NCI-H1105 (cell line): ENCODE measurements around the gene PTPRN2.
"Not testable (repeated sequence)": the region's sequence is repeated elsewhere in the genome, so short reads cannot be mapped to it uniquely, and the experiment has no call there.

Source experiments
- DNase-seq: peaks from one replicate; lab custom pipeline; 2025; lab: John Stamatoyannopoulos, UW

The PTPRN2 gene

DNA sequence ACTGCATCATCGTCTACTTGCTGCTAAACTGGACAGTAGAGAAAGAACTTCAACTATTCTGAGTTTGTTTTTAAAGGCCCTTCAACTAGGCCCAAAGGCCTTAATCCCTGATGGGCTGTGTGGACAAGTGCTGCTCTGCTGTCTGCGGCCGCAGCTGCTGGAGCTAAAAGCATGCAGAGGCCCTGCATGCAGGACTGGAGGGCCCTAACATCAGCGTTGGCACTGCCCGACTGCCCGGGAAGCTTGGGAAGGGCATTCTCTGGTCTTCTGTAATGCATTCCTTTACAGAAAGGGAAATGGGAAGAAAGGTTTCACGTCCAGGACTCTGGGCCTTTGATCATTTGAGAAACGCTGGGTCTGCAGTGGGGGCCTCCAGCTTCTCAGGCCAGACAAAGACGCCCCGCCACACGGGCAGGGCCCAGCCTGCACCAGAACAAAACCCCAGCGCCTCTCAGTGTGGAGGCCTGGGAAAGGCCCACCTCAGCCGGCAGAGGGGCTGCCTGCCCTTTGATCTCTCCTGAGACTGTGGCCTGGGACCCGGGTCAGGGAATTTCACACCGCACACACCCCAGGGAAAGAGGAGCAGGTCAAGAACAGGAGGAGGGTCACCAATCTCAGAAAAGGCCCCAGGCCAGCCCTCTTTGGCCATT lies 1021.5 kb downstream of the PTPRN2 start:
- DNase-seq = no peak

GRCh38 chr7:157565201-157565626 lies 1022.4 kb downstream of the PTPRN2 start:
- no peak for DNase-seq

GRCh38 chr7:157564517-157565177 lies 1023.0 kb downstream of the PTPRN2 start:
- DNase-seq = no peak

GRCh38 chr7:157563467-157564135 lies 1024.0 kb downstream of the PTPRN2 start:
- DNase-seq = not testable (repeated sequence)

DNA sequence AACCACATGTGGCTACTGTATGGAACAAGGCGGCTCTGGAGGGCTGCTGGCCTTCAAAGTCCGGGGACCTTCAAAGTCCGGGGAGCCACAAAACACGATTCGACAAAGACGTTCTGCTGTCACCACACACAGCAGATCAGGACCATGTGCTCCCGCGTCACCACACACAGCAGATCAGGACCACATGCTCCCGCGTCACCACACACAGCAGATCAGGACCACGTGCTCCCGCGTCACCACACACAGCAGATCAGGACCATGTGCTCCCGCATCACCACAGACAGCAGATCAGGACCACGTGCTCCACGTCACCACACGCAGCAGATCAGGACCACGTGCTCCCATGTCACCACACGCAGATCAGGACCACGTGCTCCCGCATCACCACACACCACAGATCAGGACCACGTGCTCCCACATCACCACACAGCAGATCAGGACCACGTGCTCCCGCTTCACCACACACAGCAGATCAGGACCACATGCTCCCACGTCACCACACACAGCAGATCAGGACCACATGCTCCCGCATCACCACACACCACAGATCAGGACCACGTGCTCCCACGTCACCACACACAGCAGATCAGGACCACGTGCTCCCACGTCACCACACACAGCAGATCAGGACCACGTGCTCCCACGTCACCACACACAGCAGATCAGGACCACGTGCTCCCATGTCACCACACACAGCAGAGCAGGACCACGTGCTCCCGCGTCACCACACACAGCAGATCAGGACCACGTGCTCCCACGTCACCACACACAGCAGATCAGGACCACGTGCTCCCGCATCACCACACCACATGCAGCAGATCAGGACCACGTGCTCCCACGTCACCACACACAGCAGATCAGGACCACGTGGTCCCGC lies 1024.9 kb downstream of the PTPRN2 start:
- not testable (repeated sequence) for DNase-seq

- no peak for DNase-seq
Observed at GRCh38 chr7:157561816-157562410, 1025.7 kb downstream of the PTPRN2 start.

DNA sequence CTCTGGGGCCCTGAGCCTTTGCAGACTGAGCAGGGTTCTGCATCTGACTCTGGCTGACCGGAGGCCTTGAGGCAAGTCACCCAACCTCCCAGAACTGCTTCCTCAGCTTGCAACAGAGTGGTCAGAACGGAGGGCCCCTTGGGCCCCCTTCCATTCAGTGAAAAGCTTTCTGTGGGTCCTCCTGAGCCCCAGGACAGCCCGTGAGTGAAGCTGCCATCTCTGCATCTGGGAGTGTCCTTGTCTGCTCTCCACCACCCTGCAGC lies 1026.2 kb downstream of the PTPRN2 start:
- no peak for DNase-seq

GRCh38 chr7:157560710-157561522 lies 1026.7 kb downstream of the PTPRN2 start:
- DNase-seq = no peak

DNA sequence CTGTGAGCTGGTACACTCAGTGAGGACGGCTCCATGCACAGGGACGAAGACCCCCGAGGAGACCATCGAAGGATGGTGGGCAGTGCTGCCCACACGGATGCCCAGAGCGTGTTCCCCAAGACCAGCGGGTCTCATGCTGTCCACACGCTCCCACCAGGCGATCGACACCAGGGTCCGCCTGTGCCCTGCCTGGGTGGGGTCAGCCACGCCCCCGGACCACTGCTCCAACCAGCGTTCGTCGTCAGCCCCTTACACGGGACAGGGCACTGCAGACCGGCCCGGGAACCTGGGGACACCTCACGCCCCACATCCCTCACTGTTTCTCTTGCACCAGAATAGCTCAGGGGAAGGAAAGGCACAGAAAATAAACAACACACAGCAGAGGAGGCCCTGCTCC lies 1027.4 kb downstream of the PTPRN2 start:
- no peak for DNase-seq

GRCh38 chr7:157559596-157560257 lies 1027.9 kb downstream of the PTPRN2 start:
- no peak for DNase-seq

DNA sequence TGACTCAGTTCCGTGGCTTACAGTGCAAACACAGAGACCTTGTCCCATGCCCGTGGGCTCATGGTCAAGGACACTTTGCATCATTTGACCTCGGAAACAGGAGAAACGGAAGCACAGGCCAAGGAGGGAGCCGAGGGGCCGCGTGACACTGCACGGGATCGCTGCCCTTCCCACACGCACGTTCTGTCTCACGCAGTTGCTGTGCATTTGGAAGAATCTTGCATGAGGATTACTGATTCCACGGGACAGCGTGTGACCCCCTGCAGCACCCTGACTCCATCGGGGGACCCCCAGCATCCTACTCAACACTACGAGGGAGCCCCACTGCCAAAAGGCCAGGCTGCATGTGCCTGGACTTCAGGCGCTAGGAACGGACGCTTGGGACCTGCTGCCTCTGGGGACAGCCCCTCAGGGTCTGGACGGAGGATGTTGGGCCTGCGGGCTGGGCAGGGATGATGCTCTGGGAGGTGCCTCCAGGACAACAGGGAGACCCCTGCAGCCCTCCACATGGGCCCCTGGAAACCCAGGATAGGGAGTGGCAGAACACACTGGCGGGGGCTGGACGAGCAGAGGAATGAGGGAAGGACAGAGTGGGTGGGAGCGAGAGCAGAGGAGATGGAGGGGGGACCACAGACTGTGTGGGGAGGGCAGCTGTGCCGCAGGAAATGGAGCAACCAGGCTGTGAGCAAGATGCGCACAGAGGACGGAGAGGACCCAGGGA lies 1028.6 kb downstream of the PTPRN2 start:
- no peak for DNase-seq

- no peak for DNase-seq
Observed at GRCh38 chr7:157558516-157558874, 1029.1 kb downstream of the PTPRN2 start.

DNA sequence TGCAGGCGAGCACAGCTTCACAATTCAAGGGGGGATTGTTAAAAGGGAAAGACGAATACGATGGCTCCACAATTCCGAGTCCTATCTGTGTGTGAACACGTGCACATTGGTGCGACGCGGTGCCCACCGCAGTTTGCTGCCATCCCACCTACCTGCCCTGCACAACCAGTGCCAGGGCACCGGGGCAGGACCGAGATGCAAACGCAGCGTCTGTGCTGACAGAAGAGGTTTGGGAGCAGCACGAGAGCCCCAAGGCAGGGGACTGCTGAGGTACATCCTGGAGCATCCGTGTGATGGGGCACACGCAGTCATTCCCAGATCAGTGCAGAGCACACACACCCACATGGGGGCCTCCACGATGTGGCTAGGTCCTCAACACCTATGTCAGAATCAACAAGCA lies 1029.6 kb downstream of the PTPRN2 start:
- no peak for DNase-seq

DNA sequence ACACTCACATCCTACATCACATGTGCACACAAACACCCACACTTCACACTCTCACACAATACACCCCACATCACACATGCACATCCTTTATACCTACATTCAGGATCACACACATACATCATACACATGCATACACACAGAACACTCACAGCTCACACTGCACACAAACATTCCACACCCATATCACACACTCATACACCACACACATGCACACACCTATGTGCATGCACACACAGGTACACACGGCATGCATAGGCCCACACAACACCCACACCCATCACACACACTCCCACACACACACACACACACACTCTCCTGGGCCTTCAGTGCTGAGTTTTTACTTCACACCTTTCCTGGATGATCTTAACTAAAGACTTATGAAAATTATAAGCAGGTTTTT lies 1030.4 kb downstream of the PTPRN2 start:
- no peak for DNase-seq

- DNase-seq = no peak
Observed at GRCh38 chr7:157556642-157556944, 1031.0 kb downstream of the PTPRN2 start.

- DNase-seq = no peak
Observed at GRCh38 chr7:157555944-157556641, 1031.5 kb downstream of the PTPRN2 start.

DNA sequence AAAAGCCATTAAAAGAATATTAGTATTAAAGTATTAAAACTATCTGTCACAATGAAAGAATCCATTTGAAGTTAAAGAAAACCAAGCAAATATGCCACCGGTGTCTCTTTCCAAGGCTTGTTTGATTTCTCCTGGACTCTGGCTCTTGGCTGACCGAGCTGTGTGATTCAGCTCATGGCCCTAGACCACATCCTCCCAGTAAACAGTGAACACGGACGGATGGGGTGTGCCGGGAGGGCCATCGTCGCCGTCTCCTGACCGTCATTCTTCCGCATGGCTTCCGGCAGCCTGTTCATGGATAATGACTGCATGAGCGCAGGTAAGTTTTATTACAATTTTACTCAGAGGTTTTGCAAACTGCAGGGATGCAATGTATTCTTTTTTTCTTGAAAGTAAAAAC lies 1032.3 kb downstream of the PTPRN2 start:
- no peak for DNase-seq

DNA sequence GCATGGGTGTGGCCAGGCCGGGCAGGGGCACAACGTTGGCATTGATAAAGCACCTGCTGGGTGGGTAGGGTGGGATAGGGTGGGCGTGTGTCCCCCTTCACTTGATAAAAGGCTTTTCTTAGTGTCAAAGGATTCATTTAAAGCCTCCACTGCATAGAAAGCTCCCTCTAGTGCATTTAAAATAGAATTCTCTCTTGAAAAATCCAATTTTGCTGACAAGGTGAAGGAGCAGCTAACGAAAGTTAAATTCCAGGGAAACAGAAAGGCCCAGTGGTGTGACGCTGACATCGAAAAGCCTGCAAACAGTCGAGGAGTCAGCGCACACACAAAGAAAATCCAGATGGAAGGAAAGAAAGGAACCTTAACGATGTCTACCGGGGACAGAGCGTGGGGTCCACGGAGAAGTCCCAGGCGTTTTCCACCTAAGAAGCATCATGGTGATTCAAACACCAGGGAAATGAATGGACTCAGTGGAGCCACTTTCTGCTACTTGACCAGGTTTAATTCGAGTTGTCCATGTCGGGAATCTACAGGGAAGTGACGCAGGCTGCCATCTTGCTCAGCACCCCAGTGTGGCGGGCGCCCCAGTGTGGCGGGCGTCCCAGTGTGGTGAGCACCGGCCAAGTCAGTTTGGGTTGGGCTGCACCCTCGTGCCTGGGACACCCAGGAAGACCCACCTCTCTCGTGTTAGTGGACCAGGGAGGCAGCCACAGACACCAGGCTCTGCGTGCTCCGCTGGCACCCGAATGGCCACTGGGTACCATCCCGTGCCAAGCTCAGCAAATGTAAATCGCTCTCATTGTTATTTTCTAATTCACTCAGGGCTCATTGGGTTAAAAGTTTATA lies 1033.0 kb downstream of the PTPRN2 start:
- DNase-seq = no peak

DNA sequence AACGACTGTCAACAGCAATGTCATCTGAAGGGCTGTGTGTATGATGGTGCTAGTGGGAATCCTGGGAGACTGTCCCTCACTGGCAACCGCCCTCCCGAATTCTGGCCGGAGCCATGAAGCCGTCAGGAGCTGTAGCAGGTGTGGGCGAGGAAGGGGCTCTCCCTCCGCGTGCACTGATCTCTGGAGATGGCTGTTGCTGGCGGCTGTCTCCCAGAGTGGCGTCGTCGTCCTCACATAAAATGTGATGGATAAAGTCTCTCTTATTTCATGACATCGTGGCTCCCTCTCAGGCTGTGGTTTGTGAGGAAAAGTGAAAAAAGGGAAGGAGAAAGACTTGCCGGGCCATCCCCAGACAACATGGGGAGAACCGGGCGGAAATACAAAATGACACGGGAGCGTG lies 1034.4 kb downstream of the PTPRN2 start:
- DNase-seq = no peak
